GM20431 (cell line): ENCODE measurements around the gene NPSR1.
"Not testable (repeated sequence)": the region's sequence is repeated elsewhere in the genome, so short reads cannot be mapped to it uniquely, and the experiment has no call there.

Experiments
- in situ Hi-C: fragments of 300-500 bp; cut with MseI, MboI; formaldehyde crosslinking; loops from one replicate; pipeline ENCODE4 v1.15.0; 2020; ENCODE audit warnings: low sequenced_read_pairs; ENCODE audit not compliant: unreplicated experiment

Gene NPSR1

GRCh38 chr7:34851431-34851830 lies 193.4 kb downstream of the NPSR1 start:
- in situ Hi-C loops, result no loop called here

- in situ Hi-C loops, result not testable (repeated sequence)
These were observed 200.4 kb downstream of the NPSR1 start for GRCh38 chr7:34858444-34858843.

- in situ Hi-C loops, result not testable (repeated sequence)
These were observed 201.3 kb downstream of the NPSR1 start for GRCh38 chr7:34859281-34859680.

- in situ Hi-C loops, result not testable (repeated sequence)
These were observed 208.2 kb downstream of the NPSR1 start for GRCh38 chr7:34866222-34866621.

DNA sequence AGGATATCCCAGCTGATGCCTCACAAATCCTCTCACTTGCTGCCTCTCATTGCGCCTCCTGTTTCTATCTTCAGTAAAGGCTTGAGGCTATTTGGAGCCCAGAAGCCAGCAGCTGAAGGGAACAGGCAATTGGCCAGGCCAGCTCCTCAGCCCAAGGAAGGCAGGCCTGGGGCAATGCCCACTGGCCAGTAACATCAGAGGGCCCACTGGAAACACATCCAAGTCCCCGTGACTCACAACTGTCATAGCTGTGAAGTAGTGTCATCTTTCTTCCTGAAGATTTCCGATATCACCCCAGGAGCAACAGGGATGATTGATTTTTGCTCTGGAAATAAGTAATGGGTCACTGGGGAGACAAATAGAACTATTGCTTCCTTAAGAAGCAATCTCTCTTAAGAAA lies 209.3 kb downstream of the NPSR1 start:
- in situ Hi-C loops, result not testable (repeated sequence)

GRCh38 chr7:34868602-34869001 lies 210.6 kb downstream of the NPSR1 start:
- in situ Hi-C loops, result not testable (repeated sequence)

DNA sequence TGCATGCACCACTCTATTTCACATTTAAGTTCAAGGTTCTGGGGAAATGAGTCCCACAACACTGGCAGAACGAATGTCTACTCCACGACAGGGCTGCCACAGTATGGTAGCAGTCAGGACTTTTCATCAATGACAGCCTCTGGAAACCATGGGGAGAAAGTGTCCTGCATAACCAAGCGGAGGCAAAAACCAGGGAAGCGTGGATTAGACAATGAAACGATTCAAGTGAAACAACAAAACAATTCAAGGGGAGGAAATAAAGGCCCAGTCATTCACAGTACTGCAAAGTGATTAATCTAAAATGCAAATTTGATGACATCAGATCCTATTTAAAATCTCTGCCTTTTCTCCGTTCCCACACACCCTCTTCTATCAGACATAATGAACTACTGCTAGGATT lies 211.0 kb downstream of the NPSR1 start:
- in situ Hi-C loops, result no loop called here

DNA sequence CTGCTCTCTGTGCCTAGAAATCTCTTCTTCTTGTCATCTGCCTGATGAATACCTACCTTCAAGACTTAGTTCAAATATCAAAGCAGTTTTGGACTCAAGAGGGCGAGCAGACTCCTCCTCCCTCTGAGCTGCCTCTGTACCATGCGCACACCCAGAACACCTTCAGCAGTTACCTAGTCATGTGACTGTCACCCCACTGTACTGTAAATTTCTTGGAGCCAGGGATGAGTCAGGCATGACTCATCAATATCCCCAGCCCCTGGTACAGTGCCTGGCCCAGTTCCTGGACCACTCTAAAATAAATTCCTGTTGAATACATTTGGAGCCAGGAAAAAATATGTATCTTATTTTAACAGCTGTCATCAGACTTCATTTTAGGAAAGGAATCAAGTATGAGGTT lies 212.0 kb downstream of the NPSR1 start:
- in situ Hi-C loops, result not testable (repeated sequence)

DNA sequence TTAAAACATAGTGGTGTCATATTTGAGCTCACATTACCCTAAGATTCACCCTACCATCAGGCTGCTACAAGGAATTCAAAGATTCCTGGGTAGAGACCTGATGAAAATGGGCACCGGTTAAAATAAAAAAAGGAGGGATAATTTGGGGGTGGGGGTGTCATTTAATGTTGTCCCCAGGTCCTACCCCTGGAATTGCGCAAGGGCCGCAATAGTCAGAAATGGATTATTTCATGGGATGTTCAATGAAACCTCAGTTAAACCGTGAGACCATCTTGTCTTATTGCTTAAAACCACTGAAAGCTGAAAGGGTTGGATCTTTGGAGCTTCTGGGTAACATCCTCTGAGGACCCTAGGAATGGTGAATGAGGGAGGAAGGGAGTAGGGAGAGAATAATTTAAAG lies 216.3 kb downstream of the NPSR1 start:
- in situ Hi-C loops, result not testable (repeated sequence)

DNA sequence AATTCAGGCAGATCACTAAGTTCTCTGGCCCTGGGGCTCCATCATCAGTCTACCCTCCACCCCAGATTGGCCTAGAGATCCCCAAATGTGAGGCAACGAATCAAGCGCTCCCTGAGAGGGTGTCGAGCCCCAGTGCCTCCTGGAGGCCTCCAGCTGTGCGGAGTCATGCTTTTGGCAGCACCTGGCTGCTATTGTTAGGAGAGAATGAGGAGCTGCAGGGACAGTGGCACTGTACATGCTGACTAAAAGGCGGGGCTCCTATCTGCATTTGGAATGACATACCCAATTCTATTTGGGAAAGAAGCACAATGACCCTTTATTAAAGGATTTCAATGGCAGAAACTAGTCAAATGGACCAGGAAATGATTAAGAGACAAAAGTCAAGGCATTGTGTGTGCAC lies 217.5 kb downstream of the NPSR1 start:
- in situ Hi-C loops, result no loop called here

DNA sequence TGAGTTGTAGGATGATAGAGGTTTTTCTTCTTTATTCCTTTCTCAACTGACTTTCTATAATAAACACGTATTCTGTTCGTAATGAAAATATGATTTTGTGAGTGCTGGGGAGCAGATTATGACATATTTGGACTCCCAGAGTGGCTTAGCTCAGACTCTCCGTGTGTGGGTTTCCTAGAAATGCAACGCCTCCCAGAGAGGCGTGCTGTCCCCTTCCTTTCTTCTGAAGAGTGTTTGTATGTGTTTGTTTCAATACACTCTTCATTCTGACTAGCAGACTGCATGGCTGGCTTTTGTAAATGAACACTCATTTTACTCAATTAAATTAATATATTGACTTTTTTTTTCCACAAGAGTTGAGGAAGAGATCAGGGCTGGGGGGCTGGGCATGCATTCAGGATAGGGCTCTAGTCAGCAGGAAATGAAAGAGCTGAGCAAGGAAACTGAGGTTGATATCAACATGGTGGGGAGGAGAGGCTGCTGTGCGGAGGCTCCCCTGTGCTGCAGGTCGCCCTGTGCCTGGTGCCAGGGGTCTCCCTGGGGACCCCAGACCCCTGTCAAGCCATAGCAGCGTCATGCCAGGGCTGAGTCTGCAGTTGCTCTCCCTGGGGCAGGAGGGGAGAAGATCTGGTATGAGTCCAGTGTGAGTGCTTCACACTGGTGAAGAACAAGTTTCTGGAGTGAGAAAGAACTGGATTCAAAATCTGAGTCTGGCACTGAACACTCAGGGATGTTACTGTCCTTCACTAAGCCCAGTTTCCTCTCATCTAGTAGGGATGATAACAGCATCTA lies 221.1 kb downstream of the NPSR1 start:
- in situ Hi-C loops, result not testable (repeated sequence)

DNA sequence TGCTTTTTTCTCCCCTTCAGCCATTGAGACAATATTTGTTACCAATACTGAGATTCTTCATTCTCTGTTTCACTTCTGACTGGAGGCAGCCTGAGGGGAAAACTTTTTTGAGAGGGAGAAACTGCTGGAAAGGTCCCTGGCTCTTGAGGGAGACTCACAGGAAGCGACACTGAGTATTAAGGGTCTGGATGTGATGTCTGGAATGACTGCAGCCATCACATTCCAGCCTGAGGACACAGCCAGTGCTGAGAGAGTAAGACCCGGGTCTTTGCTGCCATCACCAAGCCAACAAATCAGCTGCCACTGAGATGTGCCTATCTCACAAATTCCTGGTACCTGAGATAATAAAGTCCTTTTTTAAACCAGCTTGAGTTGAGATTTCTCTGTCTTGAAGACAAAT lies 221.9 kb downstream of the NPSR1 start:
- in situ Hi-C loops, result no loop called here

DNA sequence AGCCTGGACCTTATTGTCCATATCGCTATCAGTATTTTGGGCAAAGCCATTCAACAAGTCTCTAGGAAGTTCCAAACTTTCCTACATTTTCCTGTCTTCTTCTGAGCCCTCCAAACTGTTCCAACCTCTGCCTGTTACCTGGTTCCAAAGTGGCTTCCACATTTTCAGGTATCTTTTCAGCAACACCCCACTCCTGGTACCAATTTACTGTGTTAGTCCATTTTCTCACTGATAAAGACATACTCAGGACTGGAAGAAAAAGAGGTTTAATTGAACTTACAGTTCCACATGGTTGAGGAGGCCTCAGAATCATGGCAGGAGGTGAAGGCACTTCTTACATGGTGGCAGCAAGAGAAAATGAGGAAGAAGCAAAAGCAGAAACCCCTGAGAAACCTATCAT lies 225.8 kb downstream of the NPSR1 start:
- in situ Hi-C loops, result not testable (repeated sequence)

- in situ Hi-C loops, result no loop called here
These were observed 228.8 kb downstream of the NPSR1 start for GRCh38 chr7:34886856-34887255.

DNA sequence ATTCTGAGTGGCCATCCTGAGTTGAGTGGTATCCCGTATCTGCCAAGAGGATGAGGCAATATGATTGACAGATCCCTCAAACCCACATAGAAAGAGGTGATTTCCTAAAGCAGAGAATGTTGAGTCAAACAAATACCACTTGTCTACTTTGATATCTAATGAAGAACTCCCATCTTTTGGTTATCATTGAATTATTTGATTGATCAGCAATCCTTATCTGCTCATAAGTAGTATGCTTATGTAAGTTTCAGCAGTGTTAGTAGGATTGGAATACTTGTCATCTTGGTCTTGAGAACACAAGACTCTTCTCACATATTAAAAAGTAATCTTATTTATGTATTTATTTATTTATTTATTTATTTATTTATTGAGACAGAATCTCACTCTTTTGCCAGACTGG lies 231.9 kb downstream of the NPSR1 start:
- in situ Hi-C loops, result no loop called here

- in situ Hi-C loops, result no loop called here
These were observed 237.2 kb downstream of the NPSR1 start for GRCh38 chr7:34895202-34895601.
